ENCODE results near the gene SLC28A2. TPM values are rescaled to one million over a fixed set of nuclear protein-coding genes. Genes with fewer than 3 reads are reported as not detected.
A peak's percentile ranks its signal among the peaks of the same experiment; 100 is the strongest.

SLC28A2 gene
- polyA plus RNA-seq, 2 of the 4 experiments (the other 2 are of a cell fraction) = 0.35 TPM; not detected in 1

DNA sequence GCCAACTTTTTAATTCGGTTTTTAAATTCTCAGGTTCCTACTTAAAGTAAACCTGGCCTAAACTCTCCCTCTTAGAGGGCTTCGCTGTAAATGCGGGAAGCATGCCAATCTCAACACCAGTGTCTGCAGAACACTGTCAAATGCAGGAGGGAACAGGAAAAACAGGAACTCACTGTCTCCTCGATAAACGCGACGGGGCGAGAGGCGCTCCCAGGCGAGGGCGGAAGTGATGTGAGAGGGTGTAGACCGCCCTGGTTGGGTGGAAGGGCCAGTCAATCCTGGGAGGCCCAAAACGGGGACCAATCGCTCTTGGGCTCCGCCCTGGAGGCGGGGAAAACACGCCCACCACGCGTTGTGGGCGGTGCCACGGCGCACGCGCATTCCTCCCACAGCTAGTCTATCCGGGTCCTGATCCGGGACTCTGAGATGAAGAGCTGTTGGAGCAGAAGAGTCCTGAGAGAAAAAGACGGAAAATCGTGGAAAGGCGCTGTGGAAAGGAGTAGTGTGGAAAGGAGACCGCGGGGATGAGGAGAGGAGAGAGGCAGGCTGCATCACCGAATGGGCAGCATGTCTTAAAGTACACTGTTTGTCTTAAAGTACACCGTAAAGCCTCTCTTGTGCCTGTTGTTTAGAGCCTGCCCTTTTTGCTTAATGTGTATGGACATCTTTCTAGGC, 27.1 kb downstream of the SLC28A2 start (continued):
- TF ChIP-seq, protein P1, sequence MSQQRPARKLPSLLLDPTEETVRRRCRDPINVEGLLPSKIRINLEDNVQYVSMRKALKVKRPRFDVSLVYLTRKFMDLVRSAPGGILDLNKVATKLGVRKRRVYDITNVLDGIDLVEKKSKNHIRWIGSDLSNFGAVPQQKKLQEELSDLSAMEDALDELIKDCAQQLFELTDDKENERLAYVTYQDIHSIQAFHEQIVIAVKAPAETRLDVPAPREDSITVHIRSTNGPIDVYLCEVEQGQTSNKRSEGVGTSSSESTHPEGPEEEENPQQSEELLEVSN (IDR thresholded peaks at IDR 0.05; ENCODE audit: borderline replicate concordance, low read depth) = peak; percentile 63; the same call in 1 of the 2 replicates

DNA sequence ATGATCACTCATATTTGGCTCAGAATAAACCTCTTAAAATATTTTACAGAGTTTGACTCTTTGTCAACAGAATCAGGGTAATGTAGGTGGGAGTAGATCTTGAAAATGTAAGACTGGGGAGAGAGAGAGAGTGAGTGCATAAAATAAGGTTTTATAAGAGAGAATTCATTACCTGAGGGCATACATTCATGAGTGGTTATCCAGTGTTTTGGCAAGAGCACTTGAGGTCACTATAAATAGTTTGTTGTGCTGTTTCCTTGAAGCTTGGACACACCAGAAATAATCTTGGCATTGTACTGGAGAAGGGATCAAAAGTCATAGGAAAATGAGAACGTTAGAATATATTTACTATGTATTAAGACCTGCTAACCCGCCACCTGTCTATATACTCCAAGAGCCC, 33.4 kb downstream of the SLC28A2 start:
- Histone ChIP-seq H3K4me2 (no peak overlapping the region), H3K9me3 (no peaks in the 10 kb centered on the region), H3K27ac (no peak overlapping the region), H3K4me3 (no peak overlapping the region), H3K4me1 (no peaks in the 10 kb centered on the region)
- no peak for FAIRE-seq
- ChIA-PET CTCF (interaction anchor here (2.1 kb wide), 1 partner anchor 114 kb away, joined by 5 read pairs; no protein-coding TSS in a partner anchor), POLR2A (no interaction called here)
- whole genome bisulfite sequencing (ENCODE audit: missing lambda C conversion rate) = 53% methylated on average over 2 of the region's 2 CpGs
- TF ChIP-seq JUN (IDR thresholded peaks at IDR 0.05) (no peak), POLR2A (IDR thresholded peaks at IDR 0.05; ENCODE audit: low read length) (no peak), SREBF2 (IDR thresholded peaks at IDR 0.05) (no peak), BHLHE40 (IDR thresholded peaks at IDR 0.05; ENCODE audit: low read depth, low read length) (no peak), TFCP2L1 (CRISPR knock-in tag; IDR thresholded peaks at IDR 0.05) (no peak), FOXS1 (CRISPR knock-in tag; IDR thresholded peaks at IDR 0.05) (no peak), ZNF302 (CRISPR knock-in tag; IDR thresholded peaks at IDR 0.05) (no peak), JUNB (IDR thresholded peaks at IDR 0.05) (no peak), TP53 (CRISPR knock-in tag; IDR thresholded peaks at IDR 0.05) (no peak), NFE2L2 (conservative IDR thresholded peaks at IDR 0.05; ENCODE audit: low read length) (no peak), ZFP36 (IDR thresholded peaks at IDR 0.05; ENCODE audit: borderline replicate concordance, partially characterized antibody) (no peak), FOSL2 (IDR thresholded peaks at IDR 0.05) (no peak), FOSL2 (CRISPR knock-in tag; IDR thresholded peaks at IDR 0.05) (no peak), HEYL (CRISPR knock-in tag; IDR thresholded peaks at IDR 0.05) (no peak), EHF (CRISPR knock-in tag; IDR thresholded peaks at IDR 0.05) (no peak), MAZ (IDR thresholded peaks at IDR 0.05; ENCODE audit: borderline replicate concordance, low read depth, low read length) (no peak), ESRRA (IDR thresholded peaks at IDR 0.05; ENCODE audit: borderline replicate concordance, low read length) (no peak)
- TF ChIP-seq, protein P2, sequence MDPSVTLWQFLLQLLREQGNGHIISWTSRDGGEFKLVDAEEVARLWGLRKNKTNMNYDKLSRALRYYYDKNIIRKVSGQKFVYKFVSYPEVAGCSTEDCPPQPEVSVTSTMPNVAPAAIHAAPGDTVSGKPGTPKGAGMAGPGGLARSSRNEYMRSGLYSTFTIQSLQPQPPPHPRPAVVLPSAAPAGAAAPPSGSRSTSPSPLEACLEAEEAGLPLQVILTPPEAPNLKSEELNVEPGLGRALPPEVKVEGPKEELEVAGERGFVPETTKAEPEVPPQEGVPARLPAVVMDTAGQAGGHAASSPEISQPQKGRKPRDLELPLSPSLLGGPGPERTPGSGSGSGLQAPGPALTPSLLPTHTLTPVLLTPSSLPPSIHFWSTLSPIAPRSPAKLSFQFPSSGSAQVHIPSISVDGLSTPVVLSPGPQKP (IDR thresholded peaks at IDR 0.05; ENCODE audit: low read depth, low read length) = no peak
- TF ChIP-seq, protein P3, sequence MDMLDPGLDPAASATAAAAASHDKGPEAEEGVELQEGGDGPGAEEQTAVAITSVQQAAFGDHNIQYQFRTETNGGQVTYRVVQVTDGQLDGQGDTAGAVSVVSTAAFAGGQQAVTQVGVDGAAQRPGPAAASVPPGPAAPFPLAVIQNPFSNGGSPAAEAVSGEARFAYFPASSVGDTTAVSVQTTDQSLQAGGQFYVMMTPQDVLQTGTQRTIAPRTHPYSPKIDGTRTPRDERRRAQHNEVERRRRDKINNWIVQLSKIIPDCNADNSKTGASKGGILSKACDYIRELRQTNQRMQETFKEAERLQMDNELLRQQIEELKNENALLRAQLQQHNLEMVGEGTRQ (IDR thresholded peaks at IDR 0.05) = no peak
- TF ChIP-seq, protein P4, sequence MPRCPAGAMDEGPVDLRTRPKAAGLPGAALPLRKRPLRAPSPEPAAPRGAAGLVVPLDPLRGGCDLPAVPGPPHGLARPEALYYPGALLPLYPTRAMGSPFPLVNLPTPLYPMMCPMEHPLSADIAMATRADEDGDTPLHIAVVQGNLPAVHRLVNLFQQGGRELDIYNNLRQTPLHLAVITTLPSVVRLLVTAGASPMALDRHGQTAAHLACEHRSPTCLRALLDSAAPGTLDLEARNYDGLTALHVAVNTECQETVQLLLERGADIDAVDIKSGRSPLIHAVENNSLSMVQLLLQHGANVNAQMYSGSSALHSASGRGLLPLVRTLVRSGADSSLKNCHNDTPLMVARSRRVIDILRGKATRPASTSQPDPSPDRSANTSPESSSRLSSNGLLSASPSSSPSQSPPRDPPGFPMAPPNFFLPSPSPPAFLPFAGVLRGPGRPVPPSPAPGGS (IDR thresholded peaks at IDR 0.05) = no peak
- TF ChIP-seq, protein P5, sequence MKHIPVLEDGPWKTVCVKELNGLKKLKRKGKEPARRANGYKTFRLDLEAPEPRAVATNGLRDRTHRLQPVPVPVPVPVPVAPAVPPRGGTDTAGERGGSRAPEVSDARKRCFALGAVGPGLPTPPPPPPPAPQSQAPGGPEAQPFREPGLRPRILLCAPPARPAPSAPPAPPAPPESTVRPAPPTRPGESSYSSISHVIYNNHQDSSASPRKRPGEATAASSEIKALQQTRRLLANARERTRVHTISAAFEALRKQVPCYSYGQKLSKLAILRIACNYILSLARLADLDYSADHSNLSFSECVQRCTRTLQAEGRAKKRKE (CRISPR knock-in tag; IDR thresholded peaks at IDR 0.05; ENCODE audit: low read depth) = no peak
- no peak for ATAC-seq
- no peak for DNase-seq (ENCODE audit: low read depth in 1 of 2, low spot score in 1 of 2)
